CD4-positive, alpha-beta T cell treated with Interleukin-15 for 4 hours (primary cell): ENCODE results near the gene SSBP4.

Experiments
- DNase-seq: peaks from one replicate; pipeline ENCODE4 v3.0.0-alpha.2; 2020; ENCODE audit warnings: low spot score

SSBP4 gene

GRCh38 chr19:18421371-18421959 lies 2.3 kb downstream of the SSBP4 start:
- no peak for DNase-seq

- DNase-seq: peak; percentile 48
Measured at GRCh38 chr19:18422530-18423191, 3.5 kb downstream of the SSBP4 start.

GRCh38 chr19:18423258-18424020 lies 4.2 kb downstream of the SSBP4 start:
- DNase-seq: no peak

- no peak for DNase-seq
Measured at GRCh38 chr19:18424122-18424889, 5.1 kb downstream of the SSBP4 start.

GRCh38 chr19:18424890-18425514 lies 5.8 kb downstream of the SSBP4 start:
- DNase-seq: no peak

GRCh38 chr19:18425515-18426415 lies 6.6 kb downstream of the SSBP4 start:
- no peak for DNase-seq

GRCh38 chr19:18426416-18426767 lies 7.2 kb downstream of the SSBP4 start:
- DNase-seq: no peak

GRCh38 chr19:18427080-18427742 lies 8.0 kb downstream of the SSBP4 start:
- no peak for DNase-seq

- DNase-seq: no peak
Measured at GRCh38 chr19:18427743-18428113, 8.5 kb downstream of the SSBP4 start.

GRCh38 chr19:18428173-18428786 lies 9.1 kb downstream of the SSBP4 start:
- DNase-seq: no peak

- DNase-seq: peak; percentile 90
Measured at GRCh38 chr19:18428787-18429674, 9.8 kb downstream of the SSBP4 start.

GRCh38 chr19:18429717-18430416 lies 10.7 kb downstream of the SSBP4 start:
- DNase-seq: no peak

- no peak for DNase-seq
Measured at GRCh38 chr19:18430417-18431144, 11.4 kb downstream of the SSBP4 start.

GRCh38 chr19:18431351-18432197 lies 12.4 kb downstream of the SSBP4 start:
- no peak for DNase-seq

GRCh38 chr19:18432275-18433014 lies 13.2 kb downstream of the SSBP4 start:
- no peak for DNase-seq
